HG03439 (cell line): ENCODE results near the gene SLCO4A1.

Source experiments
- ATAC-seq: cut with Tn5 transposase; IDR thresholded peaks from one replicate; pipeline ENCODE4 v1.9.1; 2021; ENCODE audit warnings: mild to moderate bottlenecking, moderate library complexity; ENCODE audit not compliant: unreplicated experiment

SLCO4A1 gene

GRCh38 chr20:62650551-62651284 lies 8.4 kb downstream of the SLCO4A1 start:
- ATAC-seq, result no peak

GRCh38 chr20:62651285-62652021 lies 9.2 kb downstream of the SLCO4A1 start:
- peak; percentile 51 for ATAC-seq

DNA sequence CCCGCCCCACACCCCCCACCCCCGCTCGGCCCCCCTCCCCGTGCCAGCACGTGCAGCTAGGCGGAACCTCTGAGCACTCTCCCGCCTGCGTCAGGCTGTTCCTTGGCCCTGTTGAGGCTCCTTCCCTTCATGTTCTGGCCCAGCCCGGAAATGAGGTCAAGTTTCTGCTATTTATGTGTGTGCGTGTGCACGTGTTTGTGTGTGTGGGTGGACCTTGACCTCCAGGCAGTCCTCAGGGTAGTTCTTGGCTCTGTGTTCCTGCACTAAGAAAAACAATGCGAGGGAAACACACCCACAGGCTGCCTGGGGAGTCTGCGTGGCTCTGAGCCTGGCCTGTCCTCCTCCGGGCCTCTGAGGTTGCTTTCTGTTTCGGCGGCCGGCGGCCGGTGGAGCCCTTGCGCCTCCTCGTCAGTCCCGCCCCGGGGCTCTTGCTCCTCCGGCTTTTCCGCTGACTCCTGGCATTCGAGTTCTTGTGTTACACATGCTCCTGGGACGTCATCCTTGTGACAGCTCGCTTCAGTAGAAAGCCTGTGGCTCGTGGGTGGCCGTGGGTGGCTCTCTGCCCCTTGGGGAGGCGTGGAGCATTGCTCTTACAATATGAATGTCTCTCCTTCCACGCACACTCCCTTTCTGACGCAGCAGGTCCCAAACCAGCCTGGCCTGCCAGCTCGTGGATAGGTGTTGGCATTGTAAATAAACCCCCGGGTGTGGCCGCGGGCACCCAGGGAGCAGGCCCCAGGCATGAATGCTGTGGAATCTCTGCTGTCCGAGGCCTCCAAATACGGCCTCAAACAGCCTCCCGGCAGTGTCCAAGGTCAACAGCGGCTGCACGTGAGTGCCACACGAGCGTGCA lies 10.0 kb downstream of the SLCO4A1 start:
- peak; percentile 57 for ATAC-seq

GRCh38 chr20:62652894-62653305 lies 10.6 kb downstream of the SLCO4A1 start:
- ATAC-seq, result no peak

DNA sequence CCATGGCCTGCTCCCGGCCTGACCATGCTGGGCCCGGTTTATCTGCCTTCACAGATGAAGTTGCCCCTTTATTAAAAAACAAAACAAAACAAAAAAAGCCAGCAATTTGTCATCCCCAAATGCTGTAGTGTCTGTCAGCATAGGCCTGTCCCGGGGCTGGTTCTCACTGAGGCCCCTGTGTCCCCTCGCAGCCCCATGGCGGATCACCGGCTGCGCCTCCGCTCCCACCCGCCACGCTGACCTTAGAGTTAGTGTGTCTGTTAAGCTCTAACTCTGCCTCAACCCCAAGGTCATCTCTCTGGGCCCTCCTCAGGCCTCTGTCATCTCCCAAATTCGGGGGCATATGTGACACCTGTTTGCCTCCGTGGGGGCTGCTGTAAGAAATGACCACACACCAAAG lies 11.1 kb downstream of the SLCO4A1 start:
- no peak for ATAC-seq

GRCh38 chr20:62653951-62654685 lies 11.8 kb downstream of the SLCO4A1 start:
- ATAC-seq, result no peak

DNA sequence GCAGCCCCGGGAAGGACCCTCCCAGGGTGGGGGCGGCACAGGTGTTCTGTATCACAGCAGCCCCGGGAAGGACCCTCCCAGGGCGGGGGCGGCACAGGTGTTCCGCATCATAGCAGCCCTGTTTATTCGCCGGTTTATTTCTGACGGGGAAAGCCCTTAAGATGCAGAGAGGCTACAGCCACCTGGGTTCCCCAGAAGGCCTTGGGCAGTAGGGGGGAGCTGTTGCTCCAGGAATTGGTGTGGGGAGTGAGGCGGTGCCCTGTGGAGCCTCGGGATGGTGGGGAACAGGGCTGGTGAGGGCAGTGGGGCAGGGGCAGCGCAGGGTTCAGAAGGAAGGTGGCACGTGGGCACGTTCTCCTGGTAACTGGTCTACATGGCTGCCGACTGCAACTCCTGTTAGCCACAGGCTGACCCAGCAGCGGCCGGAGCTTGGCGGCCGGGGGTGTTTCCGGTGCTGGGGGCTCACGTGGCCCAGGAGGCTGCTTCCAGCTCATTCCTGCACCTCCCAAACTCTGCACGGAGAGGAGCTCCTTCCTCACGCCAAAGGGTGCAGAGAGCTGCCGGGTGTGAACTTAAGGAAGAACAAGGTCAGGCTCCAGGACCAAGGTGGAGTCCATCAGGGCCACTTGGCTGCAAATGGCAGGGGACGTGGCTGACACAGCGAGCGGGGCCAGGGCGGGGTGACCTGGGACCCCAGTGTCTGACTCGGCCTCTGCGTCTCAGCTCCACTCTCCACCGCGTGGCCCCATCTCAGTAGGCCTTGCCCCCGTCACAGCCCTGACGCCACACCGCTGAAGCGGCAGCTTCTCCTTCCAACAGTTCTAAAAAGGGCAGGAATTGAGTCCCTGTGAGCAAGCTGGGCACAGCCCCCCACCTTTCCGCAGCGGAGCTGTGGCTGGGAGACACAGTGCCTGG lies 13.2 kb downstream of the SLCO4A1 start:
- ATAC-seq, result no peak

DNA sequence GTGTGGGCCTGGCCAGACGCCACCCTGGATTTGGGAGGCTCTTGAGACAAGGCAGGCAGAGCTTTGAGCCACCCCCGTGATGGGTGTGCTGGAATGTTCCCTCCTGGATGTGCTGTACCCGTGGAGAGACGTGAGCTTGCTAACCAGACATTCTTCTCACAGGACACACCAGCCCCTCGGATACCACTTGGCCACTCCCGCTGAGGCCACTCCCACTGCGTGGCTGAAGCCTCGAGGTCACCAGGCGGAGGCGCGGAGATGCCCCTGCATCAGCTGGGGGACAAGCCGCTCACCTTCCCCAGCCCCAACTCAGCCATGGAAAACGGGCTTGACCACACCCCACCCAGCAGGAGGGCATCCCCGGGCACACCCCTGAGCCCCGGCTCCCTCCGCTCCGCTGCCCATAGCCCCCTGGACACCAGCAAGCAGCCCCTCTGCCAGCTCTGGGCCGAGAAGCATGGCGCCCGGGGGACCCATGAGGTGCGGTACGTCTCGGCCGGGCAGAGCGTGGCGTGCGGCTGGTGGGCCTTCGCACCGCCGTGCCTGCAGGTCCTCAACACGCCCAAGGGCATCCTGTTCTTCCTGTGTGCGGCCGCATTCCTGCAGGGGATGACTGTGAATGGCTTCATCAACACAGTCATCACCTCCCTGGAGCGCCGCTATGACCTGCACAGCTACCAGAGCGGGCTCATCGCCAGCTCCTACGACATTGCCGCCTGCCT lies 14.1 kb downstream of the SLCO4A1 start:
- ATAC-seq, result no peak

- no peak for ATAC-seq
These were observed 14.8 kb downstream of the SLCO4A1 start for GRCh38 chr20:62656919-62657588.

DNA sequence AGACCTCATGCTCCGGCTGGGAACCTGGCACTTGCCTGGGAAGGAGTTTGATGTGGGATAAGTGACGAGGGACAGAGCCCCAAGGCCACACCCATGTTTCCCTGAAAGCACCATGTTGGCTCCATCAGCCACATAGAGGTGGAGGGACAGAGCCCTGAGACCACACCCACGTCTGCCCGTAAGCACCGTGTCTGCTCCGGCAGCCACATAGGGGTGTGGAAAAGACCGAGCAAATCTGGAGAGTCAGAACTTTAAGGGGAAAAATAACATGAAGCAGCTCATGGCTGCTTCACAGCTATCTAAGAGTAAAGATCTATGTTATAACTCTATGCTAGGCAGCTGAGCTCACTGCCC lies 15.3 kb downstream of the SLCO4A1 start:
- no peak for ATAC-seq

- no peak for ATAC-seq
These were observed 15.7 kb downstream of the SLCO4A1 start for GRCh38 chr20:62657956-62658355.

- ATAC-seq, result no peak
These were observed 16.4 kb downstream of the SLCO4A1 start for GRCh38 chr20:62658593-62659178.

DNA sequence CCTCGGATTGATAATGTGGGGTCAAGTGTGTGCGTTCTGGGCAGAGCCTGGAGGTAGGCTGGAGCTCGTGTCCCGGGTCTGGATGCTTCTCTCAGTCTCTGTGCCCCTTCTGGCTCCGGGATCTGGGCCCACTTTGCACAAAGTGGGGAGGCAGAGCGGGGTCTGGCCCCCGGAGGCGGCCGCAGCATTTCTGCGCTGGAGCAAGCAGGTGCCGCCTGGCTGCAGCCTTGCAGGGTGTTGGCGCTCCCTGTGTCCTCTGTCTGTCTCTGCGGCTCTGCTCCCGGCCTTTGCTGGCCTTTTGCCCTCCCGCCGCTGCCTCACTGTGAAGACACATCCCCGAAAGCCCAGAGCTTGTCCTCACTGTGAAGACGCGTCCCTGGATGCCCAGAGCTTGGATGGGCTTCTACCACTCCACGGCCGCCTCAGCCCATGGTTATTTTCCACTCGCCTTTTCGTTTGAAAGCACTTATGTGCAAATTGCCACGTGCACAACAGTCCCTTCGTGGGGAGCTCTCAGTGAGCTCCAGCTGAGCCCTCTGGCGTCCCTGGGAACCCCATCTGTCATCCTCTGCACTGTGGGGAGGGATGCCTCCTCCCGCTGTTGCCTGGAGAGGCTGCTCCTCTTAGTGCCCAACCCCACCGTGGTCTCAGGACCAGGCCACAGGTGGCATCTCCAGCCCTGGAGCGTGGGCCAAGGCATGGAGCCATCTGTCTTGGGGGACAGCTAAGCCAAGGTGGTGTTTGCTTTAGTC lies 17.4 kb downstream of the SLCO4A1 start:
- ATAC-seq, result no peak

GRCh38 chr20:62660240-62660615 lies 17.9 kb downstream of the SLCO4A1 start:
- ATAC-seq, result no peak

GRCh38 chr20:62660768-62661167 lies 18.5 kb downstream of the SLCO4A1 start:
- ATAC-seq, result no peak

GRCh38 chr20:62661647-62662046 lies 19.3 kb downstream of the SLCO4A1 start:
- ATAC-seq, result no peak

GRCh38 chr20:62662422-62662821 lies 20.1 kb downstream of the SLCO4A1 start:
- ATAC-seq, result no peak
